Measurements from ENCODE around the gene BRIX1. TPM values are rescaled to one million over a fixed set of nuclear protein-coding genes. Genes with fewer than 3 reads are reported as not detected.

BRIX1 gene
- total RNA-seq, 1 donor from 2014 or later: 110 TPM

GRCh38 chr5:34895641-34896419 is 19.7 kb upstream of the BRIX1 start:
- Mint-ChIP-seq H3K9me3 (no peaks in the 10 kb centered on the region), H3K27ac (no peak overlapping the region), H3K4me3 (no peak overlapping the region), H3K4me1 (ENCODE audit: low read depth) (no peaks in the 10 kb centered on the region), H3K36me3 (ENCODE audit: low read depth) (no peaks in the 10 kb centered on the region), H3K27me3 (ENCODE audit: insufficient read depth) (no peaks in the 10 kb centered on the region)
- intact Hi-C loops (cut with micrococcal nuclease): no loop called here
- DNase-seq (ENCODE audit: low spot score): no peak

GRCh38 chr5:34897646-34898045 is 17.9 kb upstream of the BRIX1 start:
- Mint-ChIP-seq H3K4me3 (no peak overlapping the region), H3K9me3 (no peaks in the 10 kb centered on the region), H3K27me3 (ENCODE audit: insufficient read depth) (no peaks in the 10 kb centered on the region), H3K4me1 (ENCODE audit: low read depth) (no peaks in the 10 kb centered on the region), H3K36me3 (ENCODE audit: low read depth) (no peaks in the 10 kb centered on the region), H3K27ac (no peak overlapping the region)
- DNase-seq (ENCODE audit: low spot score): no peak
- intact Hi-C loops (cut with micrococcal nuclease): loop anchor here (1.0 kb wide), 3 partner anchors 374 to 423 kb away; no protein-coding TSS in a partner anchor

DNA sequence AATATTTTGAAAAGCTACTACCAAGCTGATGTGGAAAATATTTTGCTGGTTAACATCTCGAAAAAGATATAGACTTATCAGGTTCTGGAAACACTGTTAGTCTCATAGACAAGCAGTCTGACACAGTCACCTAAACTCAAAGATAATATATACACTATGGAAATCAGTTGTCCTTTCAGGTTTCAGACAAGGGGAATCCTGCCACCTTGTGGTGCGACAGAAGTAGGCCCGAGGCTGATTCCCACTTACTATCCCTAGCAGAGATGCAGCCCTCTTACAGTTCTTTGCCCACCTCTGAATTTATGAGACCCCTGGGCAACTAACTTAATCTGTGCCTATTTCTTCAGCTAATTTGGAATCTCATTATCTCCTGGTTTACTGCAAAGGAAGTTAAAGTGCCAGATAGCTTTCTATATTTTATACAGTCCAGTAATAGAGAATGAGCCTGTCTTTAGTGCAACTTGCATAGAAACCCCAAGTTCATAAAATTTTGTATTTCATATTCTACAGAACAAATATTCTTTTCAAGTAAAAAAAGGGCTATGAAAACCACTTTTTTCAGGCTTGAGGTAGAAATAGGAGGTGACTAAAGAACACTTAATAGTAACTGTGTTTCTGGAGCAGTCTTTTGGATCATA is 17.1 kb upstream of the BRIX1 start:
- H3K36me3 Mint-ChIP-seq (ENCODE audit: low read depth): peaks cover 2% of the 10 kb centered on the region
- H3K4me1 Mint-ChIP-seq (ENCODE audit: low read depth): no peaks in the 10 kb centered on the region
- intact Hi-C loops (cut with micrococcal nuclease): loop anchor here (1.0 kb wide), 3 partner anchors 375 to 424 kb away; no protein-coding TSS in a partner anchor
- no peak overlapping the region for H3K4me3 Mint-ChIP-seq
- no peaks in the 10 kb centered on the region for H3K27me3 Mint-ChIP-seq (ENCODE audit: insufficient read depth)
- DNase-seq (ENCODE audit: low spot score): peak; percentile 27
- H3K27ac Mint-ChIP-seq: no peak overlapping the region
- no peaks in the 10 kb centered on the region for H3K9me3 Mint-ChIP-seq

GRCh38 chr5:34899066-34899465 is 16.4 kb upstream of the BRIX1 start:
- Mint-ChIP-seq H3K27me3 (ENCODE audit: insufficient read depth) (no peaks in the 10 kb centered on the region), H3K27ac (no peak overlapping the region), H3K36me3 (ENCODE audit: low read depth) (peaks cover 2% of the 10 kb centered on the region), H3K4me3 (no peak overlapping the region), H3K4me1 (ENCODE audit: low read depth) (no peaks in the 10 kb centered on the region), H3K9me3 (no peaks in the 10 kb centered on the region)
- DNase-seq (ENCODE audit: low spot score): no peak
- intact Hi-C loops (cut with micrococcal nuclease): no loop called here

DNA sequence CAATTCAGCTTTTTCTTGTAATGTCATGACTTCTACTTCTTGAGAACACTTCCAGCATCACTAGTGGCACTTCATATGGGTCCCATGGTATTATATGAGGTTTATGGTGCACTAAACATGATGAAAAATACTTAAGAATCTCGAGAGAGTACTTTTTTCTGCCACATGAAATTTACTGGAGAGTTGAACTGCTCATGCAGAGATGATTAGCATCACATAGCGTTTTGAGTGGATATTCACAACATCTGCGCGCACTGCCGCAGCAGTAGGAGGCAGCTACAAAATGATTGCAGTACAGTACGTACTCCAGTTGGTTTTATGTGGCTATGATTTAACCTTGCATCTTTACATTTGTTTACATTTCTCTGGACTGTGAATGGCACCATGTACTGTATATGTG is 14.9 kb upstream of the BRIX1 start:
- Mint-ChIP-seq H3K27me3 (ENCODE audit: insufficient read depth) (no peaks in the 10 kb centered on the region), H3K4me1 (ENCODE audit: low read depth) (no peaks in the 10 kb centered on the region), H3K27ac (no peak overlapping the region), H3K9me3 (no peaks in the 10 kb centered on the region), H3K36me3 (ENCODE audit: low read depth) (peaks cover 5% of the 10 kb centered on the region), H3K4me3 (no peak overlapping the region)
- intact Hi-C loops (cut with micrococcal nuclease): no loop called here
- DNase-seq (ENCODE audit: low spot score): no peak

GRCh38 chr5:34903260-34903659 is 12.3 kb upstream of the BRIX1 start:
- Mint-ChIP-seq H3K9me3 (no peaks in the 10 kb centered on the region), H3K36me3 (ENCODE audit: low read depth) (peaks cover 5% of the 10 kb centered on the region), H3K4me1 (ENCODE audit: low read depth) (no peaks in the 10 kb centered on the region), H3K27me3 (ENCODE audit: insufficient read depth) (no peaks in the 10 kb centered on the region), H3K4me3 (no peak overlapping the region), H3K27ac (no peak overlapping the region)
- no peak for DNase-seq (ENCODE audit: low spot score)
- intact Hi-C loops (cut with micrococcal nuclease): no loop called here

DNA sequence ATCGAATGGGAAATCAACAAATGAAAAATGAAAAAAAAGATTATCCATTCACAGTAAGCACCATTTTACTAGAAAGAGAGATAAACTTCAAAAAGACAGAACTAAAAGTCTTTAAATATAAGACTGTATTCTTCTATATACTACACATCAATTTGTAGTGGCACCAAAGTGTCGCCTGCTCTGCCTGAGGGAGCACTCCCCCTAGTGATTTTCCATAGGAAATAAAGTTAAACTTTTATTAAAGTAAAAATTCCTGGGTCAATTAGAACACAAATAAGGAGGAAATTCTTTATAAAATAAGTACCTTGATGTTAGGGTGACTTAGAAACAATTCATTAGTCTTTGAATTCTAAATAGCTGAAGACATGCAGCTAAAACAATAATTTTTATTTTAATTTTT is 9.9 kb upstream of the BRIX1 start:
- no peaks in the 10 kb centered on the region for H3K4me1 Mint-ChIP-seq (ENCODE audit: low read depth)
- peaks cover 15% of the 10 kb centered on the region for H3K36me3 Mint-ChIP-seq (ENCODE audit: low read depth)
- H3K9me3 Mint-ChIP-seq: no peaks in the 10 kb centered on the region
- H3K27me3 Mint-ChIP-seq (ENCODE audit: insufficient read depth): no peaks in the 10 kb centered on the region
- intact Hi-C loops (cut with micrococcal nuclease): no loop called here
- DNase-seq (ENCODE audit: low spot score): no peak
- no peak overlapping the region for H3K4me3 Mint-ChIP-seq
- H3K27ac Mint-ChIP-seq: no peak overlapping the region

GRCh38 chr5:34913072-34913471 is 2.4 kb upstream of the BRIX1 start:
- Mint-ChIP-seq H3K9me3 (no peaks in the 10 kb centered on the region), H3K4me3 (no peak overlapping the region), H3K36me3 (ENCODE audit: low read depth) (peaks cover 39% of the 10 kb centered on the region), H3K4me1 (ENCODE audit: low read depth) (peaks cover 33% of the 10 kb centered on the region), H3K27ac (no peak overlapping the region), H3K27me3 (ENCODE audit: insufficient read depth) (no peaks in the 10 kb centered on the region)
- intact Hi-C loops (cut with micrococcal nuclease): no loop called here
- no peak for DNase-seq (ENCODE audit: low spot score)

DNA sequence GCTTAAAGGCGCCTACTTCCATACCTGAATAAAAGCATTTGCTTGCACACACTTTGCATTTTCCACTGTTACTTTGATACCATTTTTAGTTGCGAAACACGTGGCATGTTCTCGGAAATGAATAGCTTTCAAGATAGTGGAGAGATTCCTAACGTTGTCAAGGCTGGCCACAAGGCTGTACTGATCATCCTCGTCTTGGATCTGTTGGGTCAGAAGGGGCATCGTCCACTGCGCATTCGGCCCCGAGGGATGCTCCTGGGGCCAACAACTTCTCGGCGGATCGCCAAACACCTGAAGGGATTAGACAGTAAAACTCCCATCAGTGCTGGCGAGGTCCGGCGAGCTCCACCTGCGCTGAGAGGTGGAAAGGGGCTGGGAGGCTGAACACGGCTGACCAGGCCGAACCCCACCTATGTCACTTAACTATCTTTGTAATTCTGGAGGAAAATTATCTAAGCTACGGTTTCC is 806 bp upstream of the BRIX1 start:
- Mint-ChIP-seq H3K27ac (no peak overlapping the region), H3K9me3 (no peaks in the 10 kb centered on the region), H3K27me3 (ENCODE audit: insufficient read depth) (no peaks in the 10 kb centered on the region), H3K36me3 (ENCODE audit: low read depth) (peaks cover 34% of the 10 kb centered on the region), H3K4me1 (ENCODE audit: low read depth) (peaks cover 33% of the 10 kb centered on the region), H3K4me3 (no peak overlapping the region)
- DNase-seq (ENCODE audit: low spot score): peak; percentile 8
- intact Hi-C loops (cut with micrococcal nuclease): loop anchor here (1.0 to 5.0 kb wide), 8 partner anchors 10 to 1963 kb away; partner anchors contain the start of genes DNAJC21, NIPBL, SPEF2 and TARS1

DNA sequence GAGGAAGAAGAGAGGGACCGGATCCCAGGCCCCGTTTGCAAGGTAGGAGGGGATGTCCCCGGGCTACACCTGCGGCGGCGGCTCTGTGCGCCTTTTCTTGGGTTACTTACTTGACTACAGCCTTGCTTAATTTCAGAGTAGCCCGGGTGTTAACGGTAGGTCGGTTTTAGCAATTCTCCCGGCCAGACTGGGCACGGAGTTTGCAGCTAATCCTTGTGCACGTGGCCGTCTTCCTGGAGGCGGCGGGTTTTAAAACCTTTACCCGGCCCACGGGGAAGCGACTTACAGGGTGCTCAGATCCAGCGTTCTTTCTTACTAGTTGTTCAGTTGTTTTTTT is 313 bp downstream of the BRIX1 start:
- no peak for DNase-seq (ENCODE audit: low spot score)
- Mint-ChIP-seq H3K36me3 (ENCODE audit: low read depth) (peaks cover 33% of the 10 kb centered on the region), H3K27ac (no peak overlapping the region)

GRCh38 chr5:34916518-34916917 is 1.0 kb downstream of the BRIX1 start:
- Mint-ChIP-seq H3K27me3 (ENCODE audit: insufficient read depth) (no peaks in the 10 kb centered on the region), H3K27ac (no peak overlapping the region), H3K4me3 (no peak overlapping the region), H3K4me1 (ENCODE audit: low read depth) (peaks cover 43% of the 10 kb centered on the region), H3K9me3 (no peaks in the 10 kb centered on the region), H3K36me3 (ENCODE audit: low read depth) (peaks cover 30% of the 10 kb centered on the region)
- no peak for DNase-seq (ENCODE audit: low spot score)
- intact Hi-C loops (cut with micrococcal nuclease): loop anchor here (5.0 kb wide), 4 partner anchors 86 to 1961 kb away; partner anchors contain the start of genes NIPBL, SPEF2 and TARS1

More for the DNA sequence above, 313 bp downstream of the BRIX1 start:
- no peaks in the 10 kb centered on the region for H3K27me3 Mint-ChIP-seq (ENCODE audit: insufficient read depth)
- H3K4me1 Mint-ChIP-seq (ENCODE audit: low read depth): peaks cover 38% of the 10 kb centered on the region
- H3K9me3 Mint-ChIP-seq: no peaks in the 10 kb centered on the region
- intact Hi-C loops (cut with micrococcal nuclease): loop anchor here (1.0 to 5.0 kb wide), 8 partner anchors 8 to 1961 kb away; partner anchors contain the start of genes DNAJC21, NIPBL, SPEF2 and TARS1
- no peak overlapping the region for H3K4me3 Mint-ChIP-seq

DNA sequence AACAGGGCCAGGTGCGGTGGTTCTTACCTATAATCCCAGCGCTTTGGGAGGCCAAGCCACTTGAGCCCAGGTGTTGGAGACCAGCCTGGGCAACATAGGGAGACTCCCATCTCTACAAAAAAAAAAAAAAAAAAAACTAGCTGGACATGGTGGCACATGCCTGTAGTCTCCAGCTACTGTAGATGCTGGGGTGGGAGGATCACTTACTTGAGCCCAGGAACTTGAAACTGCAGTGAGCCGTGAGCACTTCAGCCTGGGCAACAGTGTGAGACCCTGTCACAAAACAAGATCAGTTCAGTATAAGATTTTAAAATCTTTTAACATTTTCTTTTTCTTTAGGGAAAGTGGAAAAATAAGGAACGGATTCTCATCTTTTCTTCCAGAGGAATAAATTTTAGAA is 2.5 kb downstream of the BRIX1 start:
- Mint-ChIP-seq H3K36me3 (ENCODE audit: low read depth) (peaks cover 30% of the 10 kb centered on the region), H3K4me3 (no peak overlapping the region), H3K27ac (no peak overlapping the region), H3K9me3 (no peaks in the 10 kb centered on the region), H3K4me1 (ENCODE audit: low read depth) (peaks cover 39% of the 10 kb centered on the region), H3K27me3 (ENCODE audit: insufficient read depth) (no peaks in the 10 kb centered on the region)
- no peak for DNase-seq (ENCODE audit: low spot score)
- intact Hi-C loops (cut with micrococcal nuclease): loop anchor here (5.0 kb wide), 4 partner anchors 84 to 1959 kb away; partner anchors contain the start of genes NIPBL, SPEF2 and TARS1

- Mint-ChIP-seq H3K4me1 (ENCODE audit: low read depth) (peaks cover 38% of the 10 kb centered on the region), H3K4me3 (no peak overlapping the region), H3K36me3 (ENCODE audit: low read depth) (peaks cover 33% of the 10 kb centered on the region), H3K27me3 (ENCODE audit: insufficient read depth) (no peaks in the 10 kb centered on the region), H3K27ac (no peak overlapping the region), H3K9me3 (no peaks in the 10 kb centered on the region)
- intact Hi-C loops (cut with micrococcal nuclease): loop anchor here (5.0 kb wide), 4 partner anchors 83 to 1958 kb away; partner anchors contain the start of genes NIPBL, SPEF2 and TARS1
- DNase-seq (ENCODE audit: low spot score): no peak
Observed at GRCh38 chr5:34919077-34919476, 3.6 kb downstream of the BRIX1 start.
